Coronary artery (tissue), 2 donors: ENCODE data around the gene GBA2.

Source experiments
- DNase-seq: peaks from one replicate; pipeline ENCODE4 v3.0.0-alpha.2; 2017; ENCODE audit warnings: low spot score
- H3K27ac ChIP-seq, 2 donors: fragments of 200-600 bp; sonication (generic); one replicate each; pipeline ENCODE4 v1.5.1; 2016 to 2019
- H3K4me3 ChIP-seq: fragments of 200-600 bp; sonication (generic); 2 replicates; pipeline ENCODE4 v1.5.1; 2016; ENCODE audit warnings: mild to moderate bottlenecking, moderate library complexity
- CTCF ChIP-seq: fragments of 200-600 bp; sonication (generic); IDR thresholded peaks from one replicate; pipeline ENCODE4 v1.5.1; 2019; ENCODE audit warnings: antibody characterized with exemption

The GBA2 gene

GRCh38 chr9:35791297-35791921, 42.4 kb upstream of the GBA2 start, which contains the start of gene NPR2:
TSS of gene NPR2 (plus strand) at chr9:35791591. CDS start at chr9:35792409, 818 bp downstream.
- no peak for TF ChIP-seq CTCF
- no peak for DNase-seq
- Histone ChIP-seq H3K27ac (peak within 1 kb of the TSS; percentile 77 to 92), H3K4me3 (peak within 1 kb of the TSS; percentile 93)

- Histone ChIP-seq H3K4me3 (peak overlapping the region; percentile 93), H3K27ac (peak overlapping the region; percentile 77 to 92)
- TF ChIP-seq CTCF: peak; percentile 84
- no peak for DNase-seq
Observed at GRCh38 chr9:35790385-35791296, 41.6 kb upstream of the GBA2 start.

GRCh38 chr9:35790025-35790384, 41.0 kb upstream of the GBA2 start:
- TF ChIP-seq CTCF: no peak
- Histone ChIP-seq H3K27ac (no peak overlapping the region), H3K4me3 (no peak overlapping the region)
- DNase-seq: no peak

- TF ChIP-seq CTCF: no peak
- Histone ChIP-seq H3K27ac (no peak overlapping the region), H3K4me3 (no peak overlapping the region)
- DNase-seq: no peak
Observed at GRCh38 chr9:35789541-35789940, 40.5 kb upstream of the GBA2 start.

- H3K27ac ChIP-seq: no peak overlapping the region
- no peak for TF ChIP-seq CTCF
Observed at GRCh38 chr9:35783418-35783817, 34.4 kb upstream of the GBA2 start.

GRCh38 chr9:35781066-35781465, 32.0 kb upstream of the GBA2 start:
- Histone ChIP-seq H3K4me3 (no peak overlapping the region), H3K27ac (no peak overlapping the region)
- no peak for DNase-seq
- no peak for TF ChIP-seq CTCF

More at GRCh38 chr9:35783418-35783817, 34.4 kb upstream of the GBA2 start:
- no peak overlapping the region for H3K4me3 ChIP-seq
- DNase-seq: no peak
